ENCODE data around the gene DDX31. TPM values are rescaled to one million over a fixed set of nuclear protein-coding genes. Genes with fewer than 3 reads are reported as not detected.

DDX31 gene
- total RNA-seq, 1 experiment from 2014 or later: 25.8 TPM

DNA sequence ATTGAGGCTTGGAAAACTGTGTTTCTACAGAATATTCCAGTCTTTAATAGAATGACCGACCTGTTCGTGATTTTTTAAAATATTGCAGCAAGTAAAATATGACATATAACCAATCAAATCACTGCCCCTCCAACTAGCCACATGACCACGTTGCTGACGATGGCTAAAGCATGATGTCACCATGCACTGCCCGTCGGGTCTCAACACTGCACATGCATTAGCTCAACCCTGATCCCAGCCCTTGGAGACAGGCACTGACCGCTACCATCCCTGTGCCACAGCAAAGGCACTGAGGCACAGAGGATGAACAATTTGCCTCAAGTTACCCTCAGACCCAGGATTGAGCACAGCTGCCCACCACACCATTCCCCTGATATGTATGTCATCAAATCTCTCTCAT, 13.5 kb downstream of the DDX31 start:
- Histone ChIP-seq H3K9ac (ENCODE audit: low read length) (no peak overlapping the region), H2AFZ (ENCODE audit: low read depth, low read length, poor library complexity, severe bottlenecking) (no peak overlapping the region), H3K27ac (ENCODE audit: low read depth, low read length) (no peak overlapping the region), H3K27me3 (ENCODE audit: insufficient read depth, low read length) (no peaks in the 10 kb centered on the region), H3K9me3 (ENCODE audit: control insufficient read depth in 1 of 2, insufficient read depth in 1 of 2, low read depth in 1 of 2, low read length in 2 of 2) (no peaks in the 10 kb centered on the region), H3K4me2 (ENCODE audit: low read length) (no peak overlapping the region), H4K20me1 (ENCODE audit: insufficient read depth) (no peaks in the 10 kb centered on the region), H3K79me2 (ENCODE audit: insufficient read depth, low read length) (peaks cover 53% of the 10 kb centered on the region), H3K36me3 (ENCODE audit: control insufficient read depth in 1 of 2, insufficient read depth in 2 of 2, low read length in 2 of 2) (peaks cover 52 to 55% of the 10 kb centered on the region in 2 experiments; a peak in 3 of 4 replicates), H3K4me1 (ENCODE audit: control insufficient read depth in 1 of 2, insufficient read depth in 2 of 2, low read length in 2 of 2) (no peaks in the 10 kb centered on the region), H3K4me3 (replicated peaks in 1 of 2; ENCODE audit: low read depth in 1 of 2, low read length in 2 of 2) (no peak overlapping the region), H3K9me2 (ENCODE audit: insufficient read depth) (no peaks in the 10 kb centered on the region)
- ATAC-seq (no peak), DNase-seq (ENCODE audit: low read depth, low spot score) (no peak)
- ChIA-PET POLR2A (no interaction called here), RAD21 (ENCODE audit: low non-redundant PET in 1 of 2, low total read pairs in 2 of 2, uncharacterized antibody in 2 of 2, unreplicated experiment in 2 of 2) (no interaction called here), CTCF (no interaction called here)
- no TSS peak for BruUV-seq (replicated peaks)
- TF ChIP-seq SIN3A (IDR thresholded peaks at IDR 0.05; ENCODE audit: low read depth): no peak
- no peak for TF ChIP-seq EZH2phosphoT487 (IDR thresholded peaks at IDR 0.05; ENCODE audit: borderline replicate concordance)
- TF ChIP-seq SP1 (IDR thresholded peaks at IDR 0.05; ENCODE audit: low read depth): no peak
- no peak for TF ChIP-seq POLR2AphosphoS5 (IDR thresholded peaks at IDR 0.05; ENCODE audit: low read depth, low read length)
- no peak for TF ChIP-seq ZNF274 (IDR thresholded peaks at IDR 0.05; ENCODE audit: low read depth, low read length)
- TF ChIP-seq RAD21 (IDR thresholded peaks at IDR 0.05; ENCODE audit: low read depth): no peak
- TF ChIP-seq, protein P1, sequence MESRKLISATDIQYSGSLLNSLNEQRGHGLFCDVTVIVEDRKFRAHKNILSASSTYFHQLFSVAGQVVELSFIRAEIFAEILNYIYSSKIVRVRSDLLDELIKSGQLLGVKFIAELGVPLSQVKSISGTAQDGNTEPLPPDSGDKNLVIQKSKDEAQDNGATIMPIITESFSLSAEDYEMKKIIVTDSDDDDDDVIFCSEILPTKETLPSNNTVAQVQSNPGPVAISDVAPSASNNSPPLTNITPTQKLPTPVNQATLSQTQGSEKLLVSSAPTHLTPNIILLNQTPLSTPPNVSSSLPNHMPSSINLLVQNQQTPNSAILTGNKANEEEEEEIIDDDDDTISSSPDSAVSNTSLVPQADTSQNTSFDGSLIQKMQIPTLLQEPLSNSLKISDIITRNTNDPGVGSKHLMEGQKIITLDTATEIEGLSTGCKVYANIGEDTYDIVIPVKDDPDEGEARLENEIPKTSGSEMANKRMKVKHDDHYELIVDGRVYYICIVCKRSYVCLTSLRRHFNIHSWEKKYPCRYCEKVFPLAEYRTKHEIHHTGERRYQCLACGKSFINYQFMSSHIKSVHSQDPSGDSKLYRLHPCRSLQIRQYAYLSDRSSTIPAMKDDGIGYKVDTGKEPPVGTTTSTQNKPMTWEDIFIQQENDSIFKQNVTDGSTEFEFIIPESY (IDR thresholded peaks at IDR 0.05; ENCODE audit: extremely low read depth, insufficient replicate concordance, low read length): no peak
- TF ChIP-seq JUND (IDR thresholded peaks at IDR 0.05): no peak
- no peak for TF ChIP-seq MAX (IDR thresholded peaks at IDR 0.05)
- no peak for TF ChIP-seq CEBPB (IDR thresholded peaks at IDR 0.05; ENCODE audit: low read depth)
- intact Hi-C loops (cut with micrococcal nuclease): loop anchor here (10.0 kb wide), 1 partner anchor 319 kb away; the partner anchor contains the start of gene GFI1B
